Panc1 (cell line): ENCODE data around the gene INTS1.

Experiments used
- POLR2AphosphoS5 ChIP-seq: IDR thresholded peaks from 2 replicates; pipeline ENCODE4 v1.6.1; 2012; ENCODE audit warnings: mild to moderate bottlenecking, low read depth, low read length, moderate library complexity
- TF ChIP-seq, protein P1 (sequence below): fragments of 450-650 bp; IDR thresholded peaks from 2 replicates; pipeline ENCODE4 v1.5.1; 2017; ENCODE audit warnings: mild to moderate bottlenecking

GRCh38 chr7:1542329-1542728 is 38.1 kb upstream of the INTS1 start:
- TF ChIP-seq, protein P1, sequence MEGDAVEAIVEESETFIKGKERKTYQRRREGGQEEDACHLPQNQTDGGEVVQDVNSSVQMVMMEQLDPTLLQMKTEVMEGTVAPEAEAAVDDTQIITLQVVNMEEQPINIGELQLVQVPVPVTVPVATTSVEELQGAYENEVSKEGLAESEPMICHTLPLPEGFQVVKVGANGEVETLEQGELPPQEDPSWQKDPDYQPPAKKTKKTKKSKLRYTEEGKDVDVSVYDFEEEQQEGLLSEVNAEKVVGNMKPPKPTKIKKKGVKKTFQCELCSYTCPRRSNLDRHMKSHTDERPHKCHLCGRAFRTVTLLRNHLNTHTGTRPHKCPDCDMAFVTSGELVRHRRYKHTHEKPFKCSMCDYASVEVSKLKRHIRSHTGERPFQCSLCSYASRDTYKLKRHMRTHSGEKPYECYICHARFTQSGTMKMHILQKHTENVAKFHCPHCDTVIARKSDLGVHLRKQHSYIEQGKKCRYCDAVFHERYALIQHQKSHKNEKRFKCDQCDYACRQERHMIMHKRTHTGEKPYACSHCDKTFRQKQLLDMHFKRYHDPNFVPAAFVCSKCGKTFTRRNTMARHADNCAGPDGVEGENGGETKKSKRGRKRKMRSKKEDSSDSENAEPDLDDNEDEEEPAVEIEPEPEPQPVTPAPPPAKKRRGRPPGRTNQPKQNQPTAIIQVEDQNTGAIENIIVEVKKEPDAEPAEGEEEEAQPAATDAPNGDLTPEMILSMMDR, result no peak
- TF ChIP-seq POLR2AphosphoS5, result no peak
